ENCODE data around the gene STUB1.

The STUB1 gene

DNA sequence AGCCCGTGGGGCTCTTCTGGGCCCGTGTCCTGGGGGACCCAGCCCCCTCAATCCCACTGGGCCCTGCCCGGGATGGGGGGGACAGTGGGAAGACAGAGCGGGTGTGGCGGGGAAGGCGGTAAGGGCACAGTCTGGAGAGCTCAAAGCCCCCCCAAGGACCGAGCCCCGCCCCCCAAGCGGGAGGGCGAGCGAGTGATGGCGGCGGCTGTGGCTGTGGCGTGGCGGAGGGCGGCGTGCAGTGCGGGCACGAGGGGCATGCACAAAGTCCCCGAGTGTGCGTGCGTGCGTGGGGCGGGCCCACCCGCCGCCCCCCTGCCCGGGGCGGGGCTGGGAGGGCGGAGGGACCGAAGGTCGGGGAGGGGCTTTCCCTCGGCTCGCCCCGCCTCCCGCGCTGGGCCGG is 13.6 kb downstream of the STUB1 start:
- DNase-seq (ENCODE audit: low read depth in 2 of 2, low spot score in 1 of 2), result peak in 1 of 2 donors; percentile 29

DNA sequence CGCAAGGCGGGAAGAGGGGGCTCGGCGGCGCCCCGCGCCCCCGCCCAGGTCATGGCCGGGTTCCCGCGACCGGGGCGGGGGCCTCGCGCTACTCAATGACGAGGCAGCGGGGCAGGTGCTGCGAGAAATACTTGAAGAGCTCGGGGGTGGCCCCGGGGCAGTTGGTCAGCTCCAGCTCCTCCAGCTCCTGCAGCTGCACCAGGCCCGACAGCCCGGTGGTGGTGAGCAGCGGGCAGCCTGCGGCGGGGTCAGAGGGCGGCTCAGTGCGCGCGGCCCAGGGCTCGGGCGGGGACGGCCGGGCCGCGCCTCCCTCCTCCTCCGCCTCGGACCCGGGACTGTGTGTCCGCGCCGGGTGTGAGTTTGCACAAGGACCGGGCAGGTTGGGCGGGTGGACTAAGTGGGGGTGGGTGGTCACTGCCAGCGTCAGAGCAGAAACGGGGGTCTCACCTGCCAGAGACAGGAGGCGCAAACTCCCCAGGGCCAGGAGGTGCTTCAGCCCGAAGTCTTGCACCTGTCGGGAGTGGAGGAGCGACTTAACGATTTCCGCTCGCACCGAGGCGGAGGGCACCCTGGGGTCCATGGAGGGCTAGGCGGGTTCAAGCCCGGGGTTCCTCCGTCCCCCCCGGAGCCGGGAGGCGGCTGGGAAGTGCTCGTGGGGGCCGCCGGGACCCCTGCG is 14.1 kb downstream of the STUB1 start:
- no peak for DNase-seq (ENCODE audit: low read depth in 2 of 2, low spot score in 1 of 2)

DNA sequence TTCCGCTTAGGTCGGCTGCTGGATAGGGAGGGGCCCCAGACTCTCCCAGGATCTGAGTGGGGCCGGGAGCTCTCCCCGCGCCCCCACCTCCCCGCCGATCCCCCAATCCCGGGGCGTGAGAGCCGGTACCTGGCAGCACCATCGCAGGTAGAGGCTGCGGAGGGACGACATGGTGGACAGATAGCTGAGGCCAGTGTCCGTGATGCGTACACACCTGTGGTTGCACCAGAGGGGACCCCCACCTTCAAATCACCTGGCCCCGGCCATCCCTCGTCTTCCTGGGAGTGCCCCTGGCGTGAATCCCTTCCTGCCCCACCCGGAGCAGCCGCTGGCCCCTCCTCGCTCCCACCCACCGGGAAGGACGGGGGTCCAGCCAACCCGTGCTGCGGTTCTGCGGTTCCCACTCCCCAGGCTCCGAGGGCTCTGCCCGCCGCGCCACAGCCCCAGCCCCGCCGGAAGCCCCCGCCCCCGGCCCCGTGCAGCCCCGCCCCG is 14.7 kb downstream of the STUB1 start:
- DNase-seq (ENCODE audit: low read depth in 2 of 2, low spot score in 1 of 2), result no peak

DNA sequence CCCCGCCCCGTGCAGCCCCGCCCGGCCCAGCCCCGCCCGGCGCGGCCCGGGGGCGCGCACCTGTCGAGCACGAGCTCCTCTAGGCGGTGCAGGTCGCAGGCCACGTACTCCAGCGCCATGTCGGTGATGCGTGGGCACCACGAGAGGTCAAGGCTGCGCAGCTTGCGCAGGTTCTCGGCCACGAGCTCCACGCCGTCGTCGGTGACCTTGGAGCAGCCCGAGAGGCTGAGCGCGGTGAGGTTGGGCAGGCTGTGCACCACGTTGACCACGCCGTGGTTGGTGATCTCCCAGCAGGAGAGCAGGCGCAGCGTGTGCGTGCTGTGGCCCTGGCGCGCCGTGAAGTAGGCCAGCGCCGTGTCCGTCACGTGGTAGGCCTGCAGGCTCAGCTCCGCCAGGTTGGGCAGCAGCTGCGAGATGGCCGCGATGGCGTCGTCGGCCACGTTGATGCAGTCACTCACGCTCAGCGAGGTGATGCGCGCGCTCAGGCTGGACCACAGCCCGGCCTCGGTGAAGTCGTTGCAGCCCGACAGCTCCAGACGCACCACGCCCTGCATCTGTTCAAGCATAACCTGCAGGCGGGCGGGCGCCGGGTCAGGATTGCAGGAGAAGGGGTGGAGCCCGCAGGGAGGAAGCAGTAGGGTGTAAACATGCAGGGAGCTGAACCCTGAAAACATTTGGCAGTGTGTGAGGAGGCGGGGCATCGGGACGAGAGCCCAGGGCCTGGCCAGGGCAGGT is 15.3 kb downstream of the STUB1 start:
- DNase-seq (ENCODE audit: low read depth in 2 of 2, low spot score in 1 of 2), result peak in 1 of 2 donors; percentile 43

DNA sequence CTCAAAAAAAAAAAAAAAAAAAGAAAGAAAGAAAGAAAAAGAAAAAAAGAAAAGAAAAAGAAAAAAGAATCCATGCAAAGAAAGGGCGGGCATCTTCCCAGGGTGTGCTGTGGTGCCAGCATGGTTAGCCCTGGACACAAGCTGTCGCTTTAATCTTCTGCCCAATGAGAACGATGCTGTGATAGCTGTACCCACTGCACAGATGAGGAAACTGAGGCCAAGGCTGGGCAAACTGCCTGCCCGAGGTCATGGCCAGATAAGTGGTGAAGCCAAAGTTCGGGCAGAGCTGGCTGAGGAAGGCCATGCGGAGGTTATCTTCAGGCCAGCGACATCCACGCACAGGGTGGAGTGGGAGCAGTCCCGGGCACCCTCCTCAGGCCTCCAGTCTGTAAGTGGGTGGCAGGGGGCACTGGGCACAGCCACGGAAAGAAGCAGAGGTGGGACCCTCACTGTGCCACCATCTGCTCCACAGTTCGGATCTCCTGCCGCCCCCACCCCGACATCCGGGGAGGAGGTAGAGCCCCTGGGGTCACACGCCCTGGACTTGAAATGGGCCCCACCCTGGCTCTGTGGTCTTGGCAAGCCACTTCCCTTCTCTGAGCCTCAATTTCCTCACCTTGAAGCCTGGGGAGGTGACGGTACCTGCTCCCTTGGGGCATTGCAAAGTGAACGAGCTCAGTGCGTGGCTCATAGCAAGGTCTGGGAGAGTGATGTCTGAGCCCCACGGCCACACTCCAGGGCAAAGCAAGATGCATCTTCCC is 18.9 kb downstream of the STUB1 start:
- no peak for DNase-seq (ENCODE audit: low read depth in 2 of 2, low spot score in 1 of 2)

DNA sequence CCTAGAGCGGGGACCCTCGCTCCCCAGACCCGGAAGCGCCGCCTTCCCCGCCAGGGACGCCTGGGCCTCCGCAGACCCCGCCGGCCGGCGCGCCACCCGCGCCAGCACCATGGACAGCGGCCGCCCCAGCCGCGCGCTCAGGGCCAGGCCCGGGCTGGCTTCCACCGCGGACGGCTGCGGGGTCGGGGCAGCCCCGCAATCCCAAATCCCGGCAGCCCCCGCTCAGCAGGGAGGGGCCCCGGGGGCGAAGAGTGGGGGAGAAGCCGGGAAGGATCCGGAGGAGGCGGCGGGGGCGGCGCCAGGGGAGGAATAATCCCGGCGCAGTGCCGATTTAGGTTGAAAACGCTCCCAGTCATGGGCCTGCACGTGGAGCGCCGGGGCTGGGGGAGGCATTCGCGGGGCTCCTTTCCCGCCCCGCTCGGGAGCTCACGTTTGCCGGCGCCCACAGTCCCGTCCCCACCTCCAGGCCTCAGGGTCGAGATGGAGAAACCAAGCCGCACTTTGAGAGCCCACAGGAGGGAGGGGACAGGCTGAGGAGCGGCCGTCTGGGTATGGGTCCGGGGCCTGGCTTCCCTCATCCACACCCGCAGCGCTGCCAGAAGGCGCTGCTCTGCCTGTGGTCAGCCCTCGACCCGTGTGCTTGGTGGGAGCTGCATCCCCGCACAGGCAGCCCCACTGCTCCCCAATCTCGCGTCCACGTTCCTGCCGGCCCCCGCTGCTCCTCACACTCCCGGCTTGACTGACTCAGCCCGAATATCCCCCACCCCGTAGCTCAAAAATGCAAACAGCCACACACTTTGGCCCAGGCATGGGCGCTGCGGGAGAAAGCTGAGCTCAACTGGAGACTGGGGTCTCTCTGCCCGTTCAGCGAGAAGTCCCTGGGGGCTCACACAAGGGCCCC is 20.7 kb downstream of the STUB1 start:
- no peak for DNase-seq (ENCODE audit: low read depth in 2 of 2, low spot score in 1 of 2)

DNA sequence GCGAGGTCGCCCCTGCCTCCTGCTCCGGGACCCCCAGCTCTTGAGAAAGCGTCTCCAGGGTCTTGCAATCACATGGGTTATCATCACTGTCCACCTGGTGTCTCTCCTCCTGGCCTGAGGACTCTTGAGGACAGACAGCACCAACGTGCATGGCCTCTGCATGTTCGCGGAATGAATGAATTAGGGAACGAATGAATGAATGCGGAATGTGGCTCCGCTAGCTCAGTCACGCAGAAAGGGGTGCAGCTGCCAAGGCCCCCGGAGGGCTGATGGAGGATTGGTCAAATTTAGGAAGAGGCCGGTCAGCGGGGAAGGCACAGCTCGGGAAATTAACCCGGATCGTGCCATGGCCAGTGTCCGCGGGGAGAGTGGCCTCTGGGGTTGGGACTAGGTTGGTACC is 22.1 kb downstream of the STUB1 start:
- no peak for DNase-seq (ENCODE audit: low read depth in 2 of 2, low spot score in 1 of 2)

DNA sequence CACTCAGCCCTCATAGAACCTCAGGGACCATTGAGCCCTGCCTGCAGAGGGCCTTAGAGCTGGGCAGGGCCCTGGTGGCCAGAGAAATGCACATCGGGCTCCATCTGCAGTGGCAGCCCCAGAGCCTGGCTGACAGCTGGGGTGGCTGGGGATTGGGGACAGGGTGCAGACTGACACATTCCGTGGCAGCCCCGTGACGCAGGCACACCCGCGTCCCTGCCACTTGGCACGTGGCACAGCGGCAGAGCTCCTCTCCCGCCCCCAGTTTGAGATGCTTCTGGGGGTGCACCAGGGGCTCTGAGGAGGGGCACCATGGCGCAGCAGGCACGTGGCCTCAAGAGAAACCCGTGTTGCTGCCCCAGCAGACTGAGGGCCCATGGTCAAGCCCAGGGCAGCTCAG is 23.2 kb downstream of the STUB1 start:
- DNase-seq (ENCODE audit: low read depth in 2 of 2, low spot score in 1 of 2), result no peak

DNA sequence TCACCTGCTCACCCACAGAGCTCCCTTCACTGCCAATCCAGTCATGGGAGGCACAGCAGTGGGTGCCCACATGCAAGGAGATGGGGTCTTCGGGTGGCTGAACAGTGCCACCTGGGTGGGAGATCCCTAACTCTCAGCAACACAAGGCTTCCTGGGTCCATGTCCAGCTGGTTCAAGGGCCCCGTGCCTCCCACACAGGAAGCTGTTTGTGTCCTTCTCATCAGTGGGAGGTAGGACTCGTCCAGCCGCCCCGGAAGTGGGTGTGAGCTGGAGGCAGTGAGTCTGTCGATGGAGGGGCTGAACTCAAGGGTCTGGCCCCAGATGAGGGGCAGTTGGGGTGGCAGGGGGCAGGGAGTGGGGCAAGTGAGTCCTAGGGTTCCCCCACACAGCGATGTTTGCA is 23.8 kb downstream of the STUB1 start:
- DNase-seq (ENCODE audit: low read depth in 2 of 2, low spot score in 1 of 2), result no peak

DNA sequence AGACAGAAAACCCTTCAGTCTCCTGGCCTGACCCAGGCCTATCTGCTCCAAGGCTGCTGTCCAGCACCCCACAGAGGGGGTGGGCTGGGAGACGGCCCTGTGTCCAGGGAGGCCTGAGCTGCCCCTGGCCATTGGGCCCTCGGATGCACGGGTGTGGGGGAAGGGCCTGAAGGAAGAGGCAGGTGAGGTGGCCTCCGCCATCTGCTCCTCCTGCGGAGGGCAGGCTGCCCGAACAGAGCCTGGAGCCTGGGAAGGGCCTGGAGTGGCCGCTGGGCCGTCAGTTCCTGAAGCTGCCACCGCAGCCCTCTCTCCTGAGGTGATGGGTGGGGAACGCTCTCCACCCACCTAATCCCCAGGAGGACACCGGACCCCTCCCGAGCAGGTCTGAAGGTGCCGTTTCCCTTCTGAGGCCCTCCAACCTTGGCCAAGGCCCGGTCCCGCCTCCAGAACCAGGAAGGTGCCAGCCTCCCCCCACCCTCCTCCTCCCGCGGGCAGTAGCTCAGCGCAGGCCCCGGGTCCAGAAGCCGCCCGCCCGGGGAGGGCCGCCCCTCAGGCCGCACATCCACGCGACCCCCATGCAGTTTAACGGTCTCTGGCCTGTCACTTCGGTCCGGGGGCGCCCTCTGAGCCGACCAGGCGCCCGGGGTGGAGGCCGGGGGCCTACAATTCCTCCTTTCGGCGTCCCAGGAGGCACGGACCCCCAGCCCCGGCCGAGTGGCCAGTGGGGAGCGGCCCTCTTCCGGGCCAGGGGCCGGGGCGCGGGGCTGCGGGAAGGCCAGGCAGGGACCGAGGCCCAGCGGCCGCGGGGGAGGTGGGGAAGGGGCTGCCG is 24.6 kb downstream of the STUB1 start:
- no peak for DNase-seq (ENCODE audit: low read depth in 2 of 2, low spot score in 1 of 2)

DNA sequence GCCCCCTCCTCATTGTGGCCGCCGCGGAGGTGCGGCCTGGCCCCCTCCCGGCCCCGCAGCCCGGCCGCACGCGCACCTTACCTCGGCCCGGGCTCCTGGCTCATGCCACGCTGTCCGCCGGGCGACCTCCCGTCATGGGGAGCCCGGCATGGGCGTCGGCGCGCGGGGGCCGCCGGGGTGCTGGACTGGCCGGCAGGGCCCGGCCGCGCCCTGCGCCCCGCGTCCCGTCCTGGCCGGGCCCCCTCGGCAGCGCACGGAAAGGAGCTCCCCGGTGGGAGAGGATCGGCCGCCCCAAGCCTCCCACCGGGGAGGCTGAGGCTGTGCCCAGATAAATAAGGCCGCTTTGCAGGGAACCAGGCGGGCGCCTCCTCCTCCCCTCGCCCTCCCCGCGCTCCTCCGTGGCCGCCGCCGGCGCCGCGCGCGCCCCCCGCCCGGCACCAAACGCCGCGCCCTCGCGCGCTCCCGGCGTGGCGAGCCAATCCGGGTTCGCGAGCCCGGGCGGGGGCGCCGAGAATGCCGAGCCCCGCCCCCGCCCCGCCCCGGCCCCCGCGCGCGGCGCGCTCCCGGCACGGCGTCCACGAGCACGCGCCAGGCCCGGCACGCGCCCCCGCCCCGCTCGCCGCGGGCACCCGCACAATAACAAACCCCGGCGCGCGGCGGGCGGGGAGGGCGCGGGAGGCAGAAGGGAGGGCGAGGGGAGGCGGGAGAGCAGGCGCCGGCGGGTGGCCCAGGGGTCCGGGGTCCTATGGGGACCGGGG is 25.4 kb downstream of the STUB1 start, which contains the start of gene FBXL16:
Gene FBXL16, minus strand, starts transcription at position 371 of the 758 bp plus-strand sequence. CDS start 8,396 bp downstream, outside the sequence.
- DNase-seq (ENCODE audit: low read depth in 2 of 2, low spot score in 1 of 2), result no peak

DNA sequence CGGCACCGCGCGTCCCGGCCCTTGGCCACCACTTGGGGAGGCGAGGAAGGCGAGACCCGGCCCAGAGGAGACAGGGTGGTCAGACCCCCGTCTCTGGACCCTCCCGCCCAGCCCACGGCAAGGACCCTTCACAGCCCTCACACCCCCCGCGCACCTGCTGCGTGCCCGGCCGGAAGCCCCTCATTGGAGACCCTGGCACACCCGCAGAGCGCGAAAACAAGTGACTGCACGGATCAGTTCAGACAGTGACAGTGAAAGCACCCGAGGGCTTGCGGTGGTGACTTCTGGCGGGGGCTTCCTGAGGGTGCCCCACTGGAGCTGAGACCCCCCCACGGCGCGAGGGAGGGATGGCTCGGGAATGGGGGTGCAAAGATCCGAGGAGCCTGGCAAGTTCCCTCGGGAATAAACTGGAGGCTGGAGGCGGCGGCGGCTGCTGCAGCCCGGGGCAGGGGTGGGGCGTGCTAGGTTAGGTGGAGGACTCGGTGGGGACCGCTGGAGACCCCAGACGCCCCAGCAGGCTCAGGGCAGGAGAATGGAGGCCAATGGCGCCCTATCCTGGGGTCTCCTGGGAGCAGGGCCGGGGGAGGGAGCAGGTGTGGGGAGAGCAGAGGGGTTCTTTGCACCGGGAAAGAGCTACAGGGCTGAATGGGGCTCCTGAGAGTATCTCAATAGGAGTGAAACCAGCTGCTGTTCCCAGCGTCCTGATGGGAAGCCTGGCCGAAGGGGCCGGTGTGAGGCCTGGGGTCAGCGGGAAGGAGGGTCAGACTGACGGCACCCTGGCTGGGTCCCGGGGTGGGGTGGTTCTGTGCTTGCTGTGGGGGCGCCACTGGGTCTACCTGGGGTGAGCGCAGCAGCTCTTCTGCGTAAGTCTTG is 26.2 kb downstream of the STUB1 start:
- DNase-seq (ENCODE audit: low read depth in 2 of 2, low spot score in 1 of 2), result no peak

DNA sequence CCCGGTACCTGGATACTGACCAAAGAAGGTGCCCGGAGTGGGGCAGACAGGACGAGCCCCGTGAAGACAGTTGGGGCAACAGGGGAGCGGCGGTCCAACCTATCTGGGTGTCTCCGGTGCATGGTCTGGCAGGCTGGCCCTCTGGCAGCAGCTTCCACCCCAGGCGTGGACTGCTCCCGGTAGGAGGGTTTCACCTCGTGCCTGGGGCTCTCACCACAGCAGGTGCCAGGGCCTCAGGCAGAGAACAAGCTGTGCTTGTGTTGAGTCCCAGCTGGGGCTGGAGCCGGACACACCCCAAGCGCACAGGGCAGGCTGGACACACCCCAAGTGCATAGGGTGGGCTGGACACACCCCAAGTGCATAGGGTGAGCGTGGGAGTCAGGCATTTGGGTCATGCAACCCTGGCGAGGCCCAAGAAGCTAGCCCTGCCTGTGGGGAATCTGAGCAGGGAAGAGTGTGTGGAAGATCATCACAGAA is 26.9 kb downstream of the STUB1 start:
- no peak for DNase-seq (ENCODE audit: low read depth in 2 of 2, low spot score in 1 of 2)

DNA sequence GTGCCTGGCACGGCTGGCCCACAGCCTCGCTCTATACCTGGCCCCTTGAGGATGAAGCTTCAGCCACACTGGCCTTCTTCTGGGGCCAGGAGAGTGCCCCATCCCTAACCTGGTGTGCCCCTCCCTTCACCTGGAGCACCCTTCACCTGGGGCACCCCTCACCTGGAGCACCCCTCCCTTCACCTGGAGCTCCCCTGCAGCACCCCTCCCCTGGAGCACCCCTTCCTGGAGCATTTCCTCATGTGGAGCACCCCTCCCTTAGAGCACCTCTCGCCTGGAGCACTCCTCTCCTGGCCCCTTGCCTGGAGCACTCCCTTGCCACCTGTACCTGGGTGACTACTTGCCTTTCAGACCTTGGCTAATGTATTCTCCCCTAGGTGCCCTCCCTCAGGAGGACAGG is 27.8 kb downstream of the STUB1 start:
- no peak for DNase-seq (ENCODE audit: low read depth in 2 of 2, low spot score in 1 of 2)

DNA sequence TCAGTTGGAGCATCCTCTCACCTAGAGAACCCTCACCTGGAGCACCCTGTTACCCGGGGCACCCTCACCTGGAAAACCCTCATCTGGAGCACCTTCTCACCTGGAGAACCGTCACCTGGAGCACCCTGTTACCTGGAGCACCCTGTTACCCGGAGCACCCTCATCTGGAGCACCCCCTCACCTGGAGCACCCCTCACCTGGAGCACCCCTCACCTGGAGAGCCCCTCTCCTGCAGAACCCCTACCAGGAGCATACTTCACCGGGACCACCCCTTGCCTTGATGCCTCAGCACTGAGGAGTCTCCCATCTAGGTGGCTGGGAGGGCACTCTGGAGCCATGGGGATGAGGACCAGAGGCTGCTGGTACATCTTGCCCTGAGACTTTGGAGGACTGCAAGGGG is 28.7 kb downstream of the STUB1 start:
- no peak for DNase-seq (ENCODE audit: low read depth in 2 of 2, low spot score in 1 of 2)

DNA sequence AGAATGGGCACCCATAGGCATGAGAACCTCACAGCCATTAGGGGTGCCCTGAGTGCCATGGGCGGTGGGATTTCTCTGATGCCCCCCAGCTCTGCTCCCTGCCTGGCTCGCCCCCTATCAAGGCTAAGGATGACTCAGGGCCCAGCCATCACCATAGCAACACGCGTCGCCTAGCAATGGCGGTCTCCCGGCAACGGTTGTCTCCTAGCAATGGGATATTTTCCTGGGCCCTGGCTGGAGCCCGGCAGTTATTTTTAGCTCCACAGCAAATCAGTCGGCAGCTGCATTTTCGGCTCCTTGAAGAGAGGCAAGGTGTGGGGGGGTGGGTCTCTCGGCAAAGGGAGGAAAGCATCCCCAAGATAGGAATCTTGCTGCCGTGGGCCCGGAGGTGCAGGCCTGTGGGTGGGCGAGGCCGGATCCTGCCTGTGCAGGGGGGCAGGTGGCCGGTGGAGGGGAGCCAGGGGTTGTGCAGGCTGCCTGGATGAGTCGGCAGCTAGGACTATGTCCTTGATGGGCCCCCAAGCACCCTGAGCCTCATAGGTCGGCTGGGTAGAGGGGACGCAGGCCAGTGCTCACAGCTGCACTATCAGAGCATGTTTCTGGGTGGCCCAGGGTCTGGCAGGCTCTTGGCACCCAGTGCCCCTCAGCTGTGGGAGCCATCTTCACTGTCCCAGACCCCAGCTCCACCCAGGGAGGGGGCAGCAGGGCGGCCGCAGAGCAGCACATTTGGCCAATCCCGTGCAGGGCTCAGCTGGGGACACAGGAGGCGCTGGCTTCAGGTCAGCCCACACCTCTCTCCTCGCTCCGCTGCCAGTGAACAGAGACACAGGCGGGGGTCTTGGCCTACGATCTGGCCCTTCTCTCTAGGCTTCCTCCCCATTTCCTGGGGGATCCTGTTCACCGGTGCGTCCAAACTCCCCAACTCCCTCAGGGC is 29.6 kb downstream of the STUB1 start:
- DNase-seq (ENCODE audit: low read depth in 2 of 2, low spot score in 1 of 2), result no peak

DNA sequence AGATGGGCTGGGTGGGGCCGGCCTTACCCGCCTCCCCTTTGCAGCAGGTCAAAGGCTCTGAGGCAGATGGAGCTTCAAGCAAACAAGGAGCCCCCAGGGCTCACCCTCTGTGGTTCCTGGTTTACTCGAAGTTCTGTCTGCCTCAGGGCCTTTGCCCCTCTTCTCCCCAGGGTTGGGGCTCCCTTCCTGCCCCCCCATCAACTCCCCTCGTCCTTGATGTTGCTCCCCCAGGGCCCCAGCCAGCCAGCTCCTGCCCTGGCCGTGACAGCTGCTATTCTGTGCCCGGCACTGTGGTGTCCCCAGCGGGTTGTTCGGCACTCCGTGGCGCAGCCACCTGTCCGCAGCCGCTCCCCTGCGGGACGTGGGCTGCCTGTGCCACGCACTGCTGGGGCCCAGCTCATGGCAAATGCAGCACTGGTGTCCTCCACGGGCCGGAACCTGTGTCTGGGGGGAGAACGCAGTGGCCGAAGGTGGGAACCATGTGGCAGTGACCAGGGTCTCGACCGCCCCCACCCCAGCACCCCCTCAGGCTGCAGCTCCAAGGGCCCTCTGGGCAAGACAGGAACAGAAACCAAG is 30.4 kb downstream of the STUB1 start:
- DNase-seq (ENCODE audit: low read depth in 2 of 2, low spot score in 1 of 2), result no peak

Measured in stimulated activated CD8-positive, alpha-beta memory T cell treated with anti-CD3 and anti-CD28 coated beads, Interleukin-4, amount 100 ng/mL, for 4 hours (primary cell).